Spleen (tissue), 7 donors: ENCODE data around the gene MAGEB17.

ENCODE experiments used
- POLR2A ChIP-seq, 3 donors: fragments of 450-650 bp; IDR thresholded peaks; one replicate each; pipeline ENCODE4 v1.5.1; 2017; ENCODE audit warnings: antibody characterized with exemption in 3 of 3, mild to moderate bottlenecking in 1 of 3
- POLR2AphosphoS5 ChIP-seq, 3 donors: sonication (generic); formaldehyde crosslinking; IDR thresholded peaks; one replicate each; pipeline ENCODE4 v1.5.1; 2017; ENCODE audit warnings: antibody characterized with exemption in 3 of 3
- TF ChIP-seq, protein P1 (sequence below), 11 experiments: fragments of 200-600 bp in 7 of 11; fragments of 450-650 bp in 4 of 11; sonication (generic) in 4 of 11; IDR thresholded peaks in 8 of 11; conservative IDR thresholded peaks in 3 of 11; 1 replicate in 7 of 11; 2 replicates in 4 of 11; pipeline versions ENCODE4 v1.4.0 to v1.8.0; 2016 to 2021; ENCODE audit warnings: antibody characterized with exemption in 11 of 11, inconsistent platforms in 4 of 11, mild to moderate bottlenecking in 1 of 11
- donor health status: DM: no; HTN: no; CAD: no; lungs with moderate emphysema.
- donor health status: DM: no; HTN: no; CAD: no.
- donor health status: DM: no; HTN: no; CAD: no.

DNA sequence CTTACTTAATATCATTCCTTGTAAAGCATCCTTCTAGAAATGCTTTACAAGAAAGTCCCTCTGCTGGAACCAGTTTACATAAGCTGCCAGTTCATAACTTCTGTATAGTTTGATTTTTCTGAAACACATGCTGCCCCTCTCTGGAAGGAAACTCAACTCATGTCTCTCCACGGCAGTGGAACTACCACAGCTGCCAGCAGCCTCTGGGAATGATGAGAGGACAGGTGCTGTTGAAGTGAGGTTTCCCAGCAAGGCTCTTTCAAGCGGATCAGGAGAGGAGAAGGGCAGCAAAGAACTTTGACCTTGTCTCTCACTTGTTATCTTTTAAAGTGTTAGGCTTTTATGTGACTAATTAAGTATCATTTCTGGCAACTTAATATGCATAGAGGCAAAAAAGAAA lies 36.6 kb upstream of the MAGEB17 start:
- no peak for TF ChIP-seq POLR2AphosphoS5 (IDR thresholded peaks at IDR 0.05)
- TF ChIP-seq POLR2A (IDR thresholded peaks at IDR 0.05), result no peak
- TF ChIP-seq, protein P1, sequence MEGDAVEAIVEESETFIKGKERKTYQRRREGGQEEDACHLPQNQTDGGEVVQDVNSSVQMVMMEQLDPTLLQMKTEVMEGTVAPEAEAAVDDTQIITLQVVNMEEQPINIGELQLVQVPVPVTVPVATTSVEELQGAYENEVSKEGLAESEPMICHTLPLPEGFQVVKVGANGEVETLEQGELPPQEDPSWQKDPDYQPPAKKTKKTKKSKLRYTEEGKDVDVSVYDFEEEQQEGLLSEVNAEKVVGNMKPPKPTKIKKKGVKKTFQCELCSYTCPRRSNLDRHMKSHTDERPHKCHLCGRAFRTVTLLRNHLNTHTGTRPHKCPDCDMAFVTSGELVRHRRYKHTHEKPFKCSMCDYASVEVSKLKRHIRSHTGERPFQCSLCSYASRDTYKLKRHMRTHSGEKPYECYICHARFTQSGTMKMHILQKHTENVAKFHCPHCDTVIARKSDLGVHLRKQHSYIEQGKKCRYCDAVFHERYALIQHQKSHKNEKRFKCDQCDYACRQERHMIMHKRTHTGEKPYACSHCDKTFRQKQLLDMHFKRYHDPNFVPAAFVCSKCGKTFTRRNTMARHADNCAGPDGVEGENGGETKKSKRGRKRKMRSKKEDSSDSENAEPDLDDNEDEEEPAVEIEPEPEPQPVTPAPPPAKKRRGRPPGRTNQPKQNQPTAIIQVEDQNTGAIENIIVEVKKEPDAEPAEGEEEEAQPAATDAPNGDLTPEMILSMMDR (IDR thresholded peaks at IDR 0.05 in 8 of 11, conservative IDR thresholded peaks at IDR 0.05 in 3 of 11), result no peak
